Measurements from ENCODE around the gene ACTN2.

DNA sequence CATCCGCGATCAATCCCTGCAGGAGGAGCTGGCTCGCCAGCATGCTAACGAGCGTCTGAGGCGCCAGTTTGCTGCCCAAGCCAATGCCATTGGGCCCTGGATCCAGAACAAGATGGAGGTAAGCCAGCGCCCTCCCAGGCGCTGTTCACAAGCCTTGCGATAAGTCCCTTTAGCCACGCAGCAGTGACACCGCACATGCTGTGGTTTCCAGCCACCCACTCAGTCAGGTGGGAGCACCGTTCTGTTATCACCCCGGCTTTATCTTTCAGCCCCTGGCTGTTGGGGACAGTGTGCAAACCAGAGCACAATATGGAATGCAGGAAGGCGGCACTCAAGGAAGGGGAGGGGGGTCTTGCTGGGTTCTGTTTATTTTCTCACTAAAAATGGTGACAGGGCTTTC lies 67.7 kb downstream of the ACTN2 start:
- TF ChIP-seq, protein P1, sequence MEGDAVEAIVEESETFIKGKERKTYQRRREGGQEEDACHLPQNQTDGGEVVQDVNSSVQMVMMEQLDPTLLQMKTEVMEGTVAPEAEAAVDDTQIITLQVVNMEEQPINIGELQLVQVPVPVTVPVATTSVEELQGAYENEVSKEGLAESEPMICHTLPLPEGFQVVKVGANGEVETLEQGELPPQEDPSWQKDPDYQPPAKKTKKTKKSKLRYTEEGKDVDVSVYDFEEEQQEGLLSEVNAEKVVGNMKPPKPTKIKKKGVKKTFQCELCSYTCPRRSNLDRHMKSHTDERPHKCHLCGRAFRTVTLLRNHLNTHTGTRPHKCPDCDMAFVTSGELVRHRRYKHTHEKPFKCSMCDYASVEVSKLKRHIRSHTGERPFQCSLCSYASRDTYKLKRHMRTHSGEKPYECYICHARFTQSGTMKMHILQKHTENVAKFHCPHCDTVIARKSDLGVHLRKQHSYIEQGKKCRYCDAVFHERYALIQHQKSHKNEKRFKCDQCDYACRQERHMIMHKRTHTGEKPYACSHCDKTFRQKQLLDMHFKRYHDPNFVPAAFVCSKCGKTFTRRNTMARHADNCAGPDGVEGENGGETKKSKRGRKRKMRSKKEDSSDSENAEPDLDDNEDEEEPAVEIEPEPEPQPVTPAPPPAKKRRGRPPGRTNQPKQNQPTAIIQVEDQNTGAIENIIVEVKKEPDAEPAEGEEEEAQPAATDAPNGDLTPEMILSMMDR (conservative IDR thresholded peaks at IDR 0.05): no peak
- TF ChIP-seq ZFX (IDR thresholded peaks at IDR 0.05): no peak

Measured in C4-2B (cell line).